A549 treated with AZD9567 at 1 μM for 4 hours (cell line): ENCODE data around the gene PUS7. TPM values are rescaled to one million over a fixed set of nuclear protein-coding genes. Genes with fewer than 3 reads are reported as not detected.

Experiments used
- total RNA-seq: library from RNA; stranded (reverse); fragments of 200-300 nt; extraction: Qiagen RNA extraction; gene quantifications from 5 replicates; pipeline ENCODE4 v1.2.3, GENCODE V29; 2022; ENCODE audit not compliant: insufficient read depth

PUS7 gene, protein sequence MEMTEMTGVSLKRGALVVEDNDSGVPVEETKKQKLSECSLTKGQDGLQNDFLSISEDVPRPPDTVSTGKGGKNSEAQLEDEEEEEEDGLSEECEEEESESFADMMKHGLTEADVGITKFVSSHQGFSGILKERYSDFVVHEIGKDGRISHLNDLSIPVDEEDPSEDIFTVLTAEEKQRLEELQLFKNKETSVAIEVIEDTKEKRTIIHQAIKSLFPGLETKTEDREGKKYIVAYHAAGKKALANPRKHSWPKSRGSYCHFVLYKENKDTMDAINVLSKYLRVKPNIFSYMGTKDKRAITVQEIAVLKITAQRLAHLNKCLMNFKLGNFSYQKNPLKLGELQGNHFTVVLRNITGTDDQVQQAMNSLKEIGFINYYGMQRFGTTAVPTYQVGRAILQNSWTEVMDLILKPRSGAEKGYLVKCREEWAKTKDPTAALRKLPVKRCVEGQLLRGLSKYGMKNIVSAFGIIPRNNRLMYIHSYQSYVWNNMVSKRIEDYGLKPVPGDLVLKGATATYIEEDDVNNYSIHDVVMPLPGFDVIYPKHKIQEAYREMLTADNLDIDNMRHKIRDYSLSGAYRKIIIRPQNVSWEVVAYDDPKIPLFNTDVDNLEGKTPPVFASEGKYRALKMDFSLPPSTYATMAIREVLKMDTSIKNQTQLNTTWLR
- 26.0 to 28.9 TPM (median 27.7 TPM) in 5 replicates for total RNA-seq

GRCh38 chr7:105521717-105522463, at the start of gene PUS7:
Gene PUS7, minus strand, starts transcription at chr7:105522271. Its CDS starts 13,759 bp downstream, at chr7:105508512.

GRCh38 chr7:105531792-105532671, 10.0 kb upstream of the PUS7 start, which contains the start of gene RINT1:
Gene RINT1, plus strand, starts transcription at chr7:105532201. Its CDS starts 115 bp downstream, at chr7:105532316.

Other genes with a start within 250 kb of the PUS7 start
- 29.9 to 36.5 TPM (median 35.4 TPM) in 5 replicates for gene SRPK2, start 133.3 kb downstream of the PUS7 start, total RNA-seq
- 13.7 to 16.7 TPM (median 15.0 TPM) in 5 replicates for gene RINT1, start 9.9 kb upstream of the PUS7 start, total RNA-seq
- gene EFCAB10, start 59.2 kb upstream of the PUS7 start, total RNA-seq: 2.5 to 2.8 TPM (median 2.6 TPM) in 4 of 5 replicates, not detected in the other